Keratinocyte (primary cell): ENCODE results near the gene SS18L1. TPM values are rescaled to one million over a fixed set of nuclear protein-coding genes. Genes with fewer than 3 reads are reported as not detected.

Source experiments
- DNase-seq: peaks from one replicate; pipeline ENCODE4 v3.0.0-alpha.2; 2011; ENCODE audit warnings: low read depth, missing footprints, low spot score
- FAIRE-seq: peaks from 2 replicates; lab custom pipeline; 2011; peaks lifted over from hg19 to GRCh38; lab: Jason Lieb, UNC
- H2AFZ ChIP-seq: 2 replicates; pipeline ENCODE4 v1.6.0; 2012; ENCODE audit warnings: low read length, control low read depth, inconsistent platforms; ENCODE audit not compliant: control insufficient read depth
- H3K27ac ChIP-seq: 2 replicates; pipeline ENCODE4 v1.5.1; 2011; ENCODE audit warnings: low read length; ENCODE audit not compliant: control insufficient read depth, insufficient read depth
- H3K27me3 ChIP-seq: 3 replicates; pipeline ENCODE4 v1.6.0; 2011; ENCODE audit warnings: low read length; ENCODE audit not compliant: control insufficient read depth, insufficient read depth; ENCODE audit errors: extremely low read depth
- H3K36me3 ChIP-seq, 2 experiments: 2 replicates in 1 of 2; 3 replicates in 1 of 2; pipeline ENCODE4 v1.5.1; 2011; ENCODE audit warnings: low read length in 2 of 2, mild to moderate bottlenecking in 1 of 2; ENCODE audit not compliant: control insufficient read depth in 2 of 2, insufficient read depth in 2 of 2; ENCODE audit errors: extremely low read depth in 1 of 2
- H3K4me1 ChIP-seq: 3 replicates; pipeline ENCODE4 v1.5.1; 2011; ENCODE audit warnings: low read length; ENCODE audit not compliant: control insufficient read depth, insufficient read depth; ENCODE audit errors: extremely low read depth
- H3K4me2 ChIP-seq: 3 replicates; pipeline ENCODE4 v1.6.0; 2011; ENCODE audit warnings: low read depth, low read length; ENCODE audit not compliant: control insufficient read depth, insufficient read depth; ENCODE audit errors: extremely low read depth
- H3K4me3 ChIP-seq, 3 experiments: fragments of 200-600 bp in 1 of 3; sonication (generic) in 1 of 3; 2 replicates in 2 of 3; 3 replicates in 1 of 3; pipeline ENCODE4 v1.5.1; 2011 to 2016; ENCODE audit warnings: low read length in 3 of 3, mild to moderate bottlenecking in 3 of 3, control low read depth in 2 of 3, inconsistent platforms in 1 of 3, low read depth in 1 of 3, mixed read lengths in 1 of 3, mixed run types in 1 of 3, moderate library complexity in 1 of 3; ENCODE audit not compliant: control insufficient read depth in 2 of 3, insufficient read depth in 2 of 3; ENCODE audit errors: extremely low read depth in 1 of 3
- H3K79me2 ChIP-seq: 2 replicates; pipeline ENCODE4 v1.6.0; 2012; ENCODE audit warnings: low read length; ENCODE audit not compliant: control insufficient read depth, insufficient read depth
- H3K9ac ChIP-seq: 3 replicates; pipeline ENCODE4 v1.6.0; 2011; ENCODE audit warnings: low read length; ENCODE audit not compliant: control insufficient read depth, insufficient read depth; ENCODE audit errors: extremely low read depth
- H3K9me1 ChIP-seq: 3 replicates; pipeline ENCODE4 v1.6.0; 2011; ENCODE audit warnings: low read length; ENCODE audit not compliant: control insufficient read depth, insufficient read depth; ENCODE audit errors: extremely low read depth
- H3K9me3 ChIP-seq: 2 replicates; pipeline ENCODE4 v1.5.1; 2012; ENCODE audit warnings: low read depth, low read length; ENCODE audit not compliant: control insufficient read depth
- H4K20me1 ChIP-seq: 3 replicates; pipeline ENCODE4 v1.6.0; 2011; ENCODE audit warnings: low read length; ENCODE audit not compliant: control insufficient read depth, insufficient read depth; ENCODE audit errors: extremely low read depth
- EZH2 ChIP-seq: IDR thresholded peaks from one replicate; pipeline ENCODE4 v1.6.1; 2012; ENCODE audit warnings: inconsistent platforms, mild to moderate bottlenecking, low read length, moderate library complexity
- dilution Hi-C: fragments of 300-500 bp; cut with MboI; formaldehyde crosslinking; loops from one replicate; pipeline ENCODE4 v1.7.0; 2020; ENCODE audit warnings: low sequenced_read_pairs; ENCODE audit not compliant: extremely low pct_ligation_motif_present
- polyA plus RNA-seq, 5 experiments: library from polyadenylated mRNA; depleted of rRNA in 3 of 5; stranded (reverse) in 3 of 5; stranded (forward) in 1 of 5; unstranded in 1 of 5; fragments of >200 nt; gene quantifications; 1 replicate in 1 of 5; 2 replicates in 3 of 5; 3 replicates in 1 of 5; pipeline versions ENCODE4 v1.2.1 to v1.2.3, GENCODE V29; 2011 to 2012; ENCODE audit warnings: missing spikeins in 2 of 5, low read depth in 1 of 5, low replicate concordance in 1 of 5
- TF ChIP-seq, protein P1 (sequence below), 3 experiments: IDR thresholded peaks in 1 of 3; conservative IDR thresholded peaks in 1 of 3; optimal IDR thresholded peaks in 1 of 3; 2 replicates in 2 of 3; 3 replicates in 1 of 3; pipeline versions ENCODE3 to v1.5.1; 2011; ENCODE audit warnings: low read length in 3 of 3, mild to moderate bottlenecking in 3 of 3, moderate library complexity in 2 of 3, control low read depth in 1 of 3, inconsistent platforms in 1 of 3; ENCODE audit not compliant: insufficient read depth in 2 of 3; ENCODE audit errors: extremely low read depth in 1 of 3

SS18L1 gene
- polyA plus RNA-seq, 1 donor (not counting 4 experiments of a cell fraction or from before 2014, with no cell fraction given), result 9.4 TPM

DNA sequence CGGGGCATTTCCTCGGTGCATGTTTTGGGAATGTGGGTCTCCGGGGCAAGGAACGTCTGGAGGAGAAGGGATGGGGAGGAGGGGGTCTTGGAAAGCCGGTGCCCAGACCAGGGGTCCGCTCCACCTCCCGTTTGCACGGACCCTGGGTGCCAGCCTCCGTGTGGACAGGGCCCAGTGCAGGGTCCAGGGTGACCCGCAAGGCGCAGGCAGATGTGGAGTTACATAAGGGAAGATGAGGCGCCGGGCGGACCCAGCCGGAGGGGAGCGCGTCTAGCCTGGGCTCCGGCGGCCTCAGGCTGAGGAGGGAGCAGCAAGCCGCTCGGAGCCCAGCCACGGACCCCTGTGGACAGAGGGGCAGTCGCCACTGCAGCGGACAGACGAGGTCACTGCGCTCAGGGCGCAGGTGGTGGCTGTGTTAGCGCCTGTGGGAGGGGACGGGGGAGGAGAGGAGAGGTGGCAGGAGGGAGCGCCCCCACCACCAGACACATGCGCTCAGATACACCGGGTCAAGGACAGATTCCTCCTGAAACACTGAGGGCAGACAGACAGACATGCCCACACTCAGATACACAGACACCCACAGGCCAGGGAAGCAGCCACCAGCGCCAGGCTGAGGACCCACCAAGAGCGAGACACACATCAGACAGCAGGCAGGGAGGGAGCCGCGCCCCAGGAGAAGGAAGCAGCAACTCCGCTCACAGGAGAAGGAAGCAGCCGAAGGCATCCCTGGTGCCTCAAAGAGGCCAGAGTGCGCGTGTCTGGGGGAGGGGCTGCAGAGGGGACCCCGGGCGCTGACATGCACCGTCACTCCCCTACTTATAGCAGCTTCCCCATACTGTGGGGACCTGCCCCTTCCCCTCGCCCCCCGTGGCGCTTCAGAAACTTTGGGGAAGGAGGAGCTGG lies 77.3 kb downstream of the SS18L1 start:
- DNase-seq (no peak), FAIRE-seq (no peak)
- peak; percentile 55 for TF ChIP-seq EZH2
- TF ChIP-seq, protein P1, sequence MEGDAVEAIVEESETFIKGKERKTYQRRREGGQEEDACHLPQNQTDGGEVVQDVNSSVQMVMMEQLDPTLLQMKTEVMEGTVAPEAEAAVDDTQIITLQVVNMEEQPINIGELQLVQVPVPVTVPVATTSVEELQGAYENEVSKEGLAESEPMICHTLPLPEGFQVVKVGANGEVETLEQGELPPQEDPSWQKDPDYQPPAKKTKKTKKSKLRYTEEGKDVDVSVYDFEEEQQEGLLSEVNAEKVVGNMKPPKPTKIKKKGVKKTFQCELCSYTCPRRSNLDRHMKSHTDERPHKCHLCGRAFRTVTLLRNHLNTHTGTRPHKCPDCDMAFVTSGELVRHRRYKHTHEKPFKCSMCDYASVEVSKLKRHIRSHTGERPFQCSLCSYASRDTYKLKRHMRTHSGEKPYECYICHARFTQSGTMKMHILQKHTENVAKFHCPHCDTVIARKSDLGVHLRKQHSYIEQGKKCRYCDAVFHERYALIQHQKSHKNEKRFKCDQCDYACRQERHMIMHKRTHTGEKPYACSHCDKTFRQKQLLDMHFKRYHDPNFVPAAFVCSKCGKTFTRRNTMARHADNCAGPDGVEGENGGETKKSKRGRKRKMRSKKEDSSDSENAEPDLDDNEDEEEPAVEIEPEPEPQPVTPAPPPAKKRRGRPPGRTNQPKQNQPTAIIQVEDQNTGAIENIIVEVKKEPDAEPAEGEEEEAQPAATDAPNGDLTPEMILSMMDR (optimal IDR thresholded peaks at IDR 0.05 in 1 of 3, IDR thresholded peaks at IDR 0.05 in 1 of 3, conservative IDR thresholded peaks at IDR 0.05 in 1 of 3; ENCODE audit: extremely low read depth in 1 of 3, insufficient read depth in 2 of 3, low read length in 3 of 3), result no peak
- Histone ChIP-seq H3K9ac (no peak overlapping the region), H3K27me3 (peaks cover 85% of the 10 kb centered on the region), H3K4me3 (no peak overlapping the region), H4K20me1 (no peaks in the 10 kb centered on the region), H3K9me3 (no peaks in the 10 kb centered on the region), H3K4me1 (no peaks in the 10 kb centered on the region), H3K27ac (no peak overlapping the region), H2AFZ (no peak overlapping the region), H3K4me2 (no peak overlapping the region), H3K79me2 (no peaks in the 10 kb centered on the region), H3K36me3 (no peaks in the 10 kb centered on the region), H3K9me1 (no peaks in the 10 kb centered on the region)
- dilution Hi-C loops, result no loop called here

DNA sequence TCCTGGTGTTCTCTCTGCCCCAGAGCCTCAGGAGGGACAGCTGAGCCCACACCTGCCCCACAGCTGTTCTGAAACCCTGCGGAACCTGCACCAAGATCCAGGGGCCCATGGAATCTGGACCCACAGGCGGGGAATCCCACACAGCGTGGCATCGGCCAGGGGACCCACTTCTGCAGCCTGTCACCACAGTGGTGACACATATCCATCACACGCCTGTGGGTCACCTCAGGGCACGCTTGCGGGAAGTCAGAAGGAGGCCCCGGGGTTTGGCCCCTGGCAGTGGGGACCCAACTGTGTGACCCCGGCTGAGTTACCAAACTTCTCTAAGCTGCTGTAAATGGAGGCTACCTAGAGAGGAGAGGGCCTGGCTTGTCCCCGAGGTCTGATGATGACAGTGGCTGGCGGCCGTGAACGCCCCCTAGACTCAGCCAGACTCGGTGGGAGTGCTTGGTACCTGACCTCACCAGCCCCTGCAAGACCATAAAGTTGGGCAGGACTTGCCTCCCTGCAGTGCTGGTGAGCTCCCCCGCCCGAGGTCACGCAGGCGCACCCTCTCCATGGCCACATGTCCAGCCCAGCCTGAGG lies 78.8 kb downstream of the SS18L1 start:
- H4K20me1 ChIP-seq, result peaks cover under 1% of the 10 kb centered on the region
- H2AFZ ChIP-seq, result no peak overlapping the region
- TF ChIP-seq, protein P1 (optimal IDR thresholded peaks at IDR 0.05 in 1 of 3, IDR thresholded peaks at IDR 0.05 in 1 of 3, conservative IDR thresholded peaks at IDR 0.05 in 1 of 3; ENCODE audit: extremely low read depth in 1 of 3, insufficient read depth in 2 of 3, low read length in 3 of 3), result no peak
- no peak for TF ChIP-seq EZH2
- H3K27ac ChIP-seq, result no peak overlapping the region
- dilution Hi-C loops, result no loop called here
- no peak overlapping the region for H3K4me2 ChIP-seq
- no peaks in the 10 kb centered on the region for H3K9me3 ChIP-seq
- H3K36me3 ChIP-seq, result no peaks in the 10 kb centered on the region
- no peak overlapping the region for H3K4me3 ChIP-seq
- H3K4me1 ChIP-seq, result no peaks in the 10 kb centered on the region
- DNase-seq (no peak), FAIRE-seq (no peak)
- H3K27me3 ChIP-seq, result peaks cover 91% of the 10 kb centered on the region
- H3K9me1 ChIP-seq, result no peaks in the 10 kb centered on the region
- H3K9ac ChIP-seq, result no peak overlapping the region
- H3K79me2 ChIP-seq, result no peaks in the 10 kb centered on the region
